Measurements from ENCODE around the gene EFL1. TPM values are rescaled to one million over a fixed set of nuclear protein-coding genes. Genes with fewer than 3 reads are reported as not detected.
"Not testable (repeated sequence)": the region's sequence is repeated elsewhere in the genome, so short reads cannot be mapped to it uniquely, and the experiment has no call there.

EFL1 gene
- total and polyA plus RNA-seq, 10 of the 15 experiments (the other 5 are each of a cell fraction or from before 2014, with no cell fraction given): 6.2 to 42.3 (median 24.7) TPM

GRCh38 chr15:82221535-82221934 lies 41.0 kb downstream of the EFL1 start:
- not testable (repeated sequence) for DNase-seq (ENCODE audit: low read depth, low spot score)

GRCh38 chr15:82216092-82216491 lies 46.4 kb downstream of the EFL1 start:
- CTCF ChIA-PET: interaction anchor here (0.5 to 0.7 kb wide), 2 partner anchors 53 to 602 kb away, joined by 3 read pairs; no protein-coding TSS in a partner anchor
- H2AFZ ChIP-seq (ENCODE audit: control insufficient read depth, low read depth, low read length); FAIRE-seq; H3K27me3 ChIP-seq (replicated peaks in 1 of 2; ENCODE audit: control insufficient read depth in 2 of 2, insufficient read depth in 2 of 2, low read length in 1 of 2); H4K20me1 ChIP-seq (ENCODE audit: control insufficient read depth, insufficient read depth); H3K4me2 ChIP-seq (ENCODE audit: control insufficient read depth, insufficient read depth); H3K27ac ChIP-seq (ENCODE audit: control insufficient read depth, insufficient read depth); ATAC-seq; POLR2A ChIA-PET; intact Hi-C loops (cut with micrococcal nuclease; ENCODE audit: unreplicated experiment); SMC1A ChIA-PET (ENCODE audit: uncharacterized antibody, unreplicated experiment); H3K9me3 ChIP-seq (replicated peaks; ENCODE audit: control insufficient read depth, insufficient read depth, low read length); H3K4me3 ChIP-seq; H3K36me3 ChIP-seq (ENCODE audit: control insufficient read depth in 2 of 2, insufficient read depth in 2 of 2, low read length in 1 of 2); in situ Hi-C loops (cut with MboI); BruUV-seq (replicated peaks); H3K4me1 ChIP-seq (ENCODE audit: control insufficient read depth, insufficient read depth, low read length); RAD21 ChIA-PET (ENCODE audit: unreplicated experiment); DNase-seq (ENCODE audit: low read depth, low spot score); H3K79me2 ChIP-seq (ENCODE audit: control insufficient read depth, insufficient read depth, low read length); H3K9ac ChIP-seq (ENCODE audit: control insufficient read depth, insufficient read depth, low read length): not testable (repeated sequence)
- 96% methylated on average over 2 of the region's 2 CpGs for WGBS (ENCODE audit: insufficient coverage, insufficient replicate concordance, low lambda C conversion rate, missing lambda C conversion rate)

More at GRCh38 chr15:82221535-82221934, 41.0 kb downstream of the EFL1 start:
- H3K79me2 ChIP-seq (ENCODE audit: control insufficient read depth, insufficient read depth, low read length); H3K27ac ChIP-seq (ENCODE audit: control insufficient read depth, insufficient read depth); SMC1A ChIA-PET (ENCODE audit: uncharacterized antibody, unreplicated experiment); H2AFZ ChIP-seq (ENCODE audit: control insufficient read depth, low read depth, low read length); intact Hi-C loops (cut with micrococcal nuclease; ENCODE audit: unreplicated experiment); POLR2A ChIA-PET; H4K20me1 ChIP-seq (ENCODE audit: control insufficient read depth, insufficient read depth); H3K4me3 ChIP-seq; H3K36me3 ChIP-seq (ENCODE audit: control insufficient read depth in 2 of 2, insufficient read depth in 2 of 2, low read length in 1 of 2); H3K4me2 ChIP-seq (ENCODE audit: control insufficient read depth, insufficient read depth); in situ Hi-C loops (cut with MboI); H3K9me3 ChIP-seq (replicated peaks; ENCODE audit: control insufficient read depth, insufficient read depth, low read length); FAIRE-seq; H3K9ac ChIP-seq (ENCODE audit: control insufficient read depth, insufficient read depth, low read length); H3K4me1 ChIP-seq (ENCODE audit: control insufficient read depth, insufficient read depth, low read length); BruUV-seq (replicated peaks); H3K27me3 ChIP-seq (replicated peaks in 1 of 2; ENCODE audit: control insufficient read depth in 2 of 2, insufficient read depth in 2 of 2, low read length in 1 of 2): not testable (repeated sequence)
- CTCF ChIA-PET: interaction anchor here (1.0 kb wide), 2 partner anchors 39 to 109 kb away, joined by 4 read pairs; no protein-coding TSS in a partner anchor
- RAD21 ChIA-PET (ENCODE audit: unreplicated experiment): interaction anchor here (0.6 kb wide), 1 partner anchor 38 kb away, joined by 3 read pairs; no protein-coding TSS in a partner anchor
- ATAC-seq: peak; percentile 71
- 96% methylated on average over 2 of the region's 2 CpGs for WGBS (ENCODE audit: insufficient coverage, insufficient replicate concordance, low lambda C conversion rate, missing lambda C conversion rate)
- peak; percentile 18; the same call in 1 of the 2 replicates for TF ChIP-seq SMC3 (IDR thresholded peaks at IDR 0.05; ENCODE audit: borderline replicate concordance, low read length)
- peak; percentile 30; the same call in 1 of the 2 replicates for TF ChIP-seq RAD21 (IDR thresholded peaks at IDR 0.05; ENCODE audit: insufficient read depth, low read depth, low read length)
- peak; percentile 26 to 37 (median 31); a peak in 4 of 6 replicates for TF ChIP-seq CTCF (IDR thresholded peaks at IDR 0.05 in 2 of 3, conservative IDR thresholded peaks at IDR 0.05 in 1 of 3; ENCODE audit: control insufficient read depth in 2 of 3, extremely low read depth in 1 of 3, insufficient read depth in 1 of 3, low read depth in 3 of 3, low read length in 3 of 3)

GRCh38 chr15:82212201-82212600 lies 50.3 kb downstream of the EFL1 start:
- POLR2A ChIA-PET; BruUV-seq (replicated peaks): not testable (repeated sequence)

More at GRCh38 chr15:82212201-82212600, 50.3 kb downstream of the EFL1 start:
- FAIRE-seq; H3K4me1 ChIP-seq (ENCODE audit: control insufficient read depth, insufficient read depth, low read length); H4K20me1 ChIP-seq (ENCODE audit: control insufficient read depth, insufficient read depth); CTCF ChIA-PET; DNase-seq (ENCODE audit: low read depth, low spot score); H3K9ac ChIP-seq (ENCODE audit: control insufficient read depth, insufficient read depth, low read length); H3K27ac ChIP-seq (ENCODE audit: control insufficient read depth, insufficient read depth); H2AFZ ChIP-seq (ENCODE audit: control insufficient read depth, low read depth, low read length); H3K9me3 ChIP-seq (replicated peaks; ENCODE audit: control insufficient read depth, insufficient read depth, low read length); H3K79me2 ChIP-seq (ENCODE audit: control insufficient read depth, insufficient read depth, low read length); H3K27me3 ChIP-seq (replicated peaks in 1 of 2; ENCODE audit: control insufficient read depth in 2 of 2, insufficient read depth in 2 of 2, low read length in 1 of 2); ATAC-seq; RAD21 ChIA-PET (ENCODE audit: unreplicated experiment); H3K4me3 ChIP-seq; SMC1A ChIA-PET (ENCODE audit: uncharacterized antibody, unreplicated experiment); H3K36me3 ChIP-seq (ENCODE audit: control insufficient read depth in 2 of 2, insufficient read depth in 2 of 2, low read length in 1 of 2); H3K4me2 ChIP-seq (ENCODE audit: control insufficient read depth, insufficient read depth); intact Hi-C loops (cut with micrococcal nuclease; ENCODE audit: unreplicated experiment); in situ Hi-C loops (cut with MboI): not testable (repeated sequence)

All from GM12878 (cell line).